22Rv1 (cell line): Measurements from ENCODE around the gene PAPPA.

Experiments used
- H3K27ac ChIP-seq: fragments of 450-650 bp; 2 replicates; pipeline ENCODE4 v1.5.1; 2017
- ZFX ChIP-seq: fragments of 450-650 bp; IDR thresholded peaks from 2 replicates; pipeline ENCODE4 v1.6.1; 2017; ENCODE audit warnings: antibody characterized with exemption, borderline replicate concordance
- TF ChIP-seq, protein P1 (sequence below): fragments of 450-650 bp; IDR thresholded peaks from 2 replicates; pipeline ENCODE4 v1.5.1; 2017; ENCODE audit warnings: mild to moderate bottlenecking

Gene PAPPA

GRCh38 chr9:116323012-116323411 lies 169.4 kb downstream of the PAPPA start:
- TF ChIP-seq ZFX, result no peak
- TF ChIP-seq, protein P1, sequence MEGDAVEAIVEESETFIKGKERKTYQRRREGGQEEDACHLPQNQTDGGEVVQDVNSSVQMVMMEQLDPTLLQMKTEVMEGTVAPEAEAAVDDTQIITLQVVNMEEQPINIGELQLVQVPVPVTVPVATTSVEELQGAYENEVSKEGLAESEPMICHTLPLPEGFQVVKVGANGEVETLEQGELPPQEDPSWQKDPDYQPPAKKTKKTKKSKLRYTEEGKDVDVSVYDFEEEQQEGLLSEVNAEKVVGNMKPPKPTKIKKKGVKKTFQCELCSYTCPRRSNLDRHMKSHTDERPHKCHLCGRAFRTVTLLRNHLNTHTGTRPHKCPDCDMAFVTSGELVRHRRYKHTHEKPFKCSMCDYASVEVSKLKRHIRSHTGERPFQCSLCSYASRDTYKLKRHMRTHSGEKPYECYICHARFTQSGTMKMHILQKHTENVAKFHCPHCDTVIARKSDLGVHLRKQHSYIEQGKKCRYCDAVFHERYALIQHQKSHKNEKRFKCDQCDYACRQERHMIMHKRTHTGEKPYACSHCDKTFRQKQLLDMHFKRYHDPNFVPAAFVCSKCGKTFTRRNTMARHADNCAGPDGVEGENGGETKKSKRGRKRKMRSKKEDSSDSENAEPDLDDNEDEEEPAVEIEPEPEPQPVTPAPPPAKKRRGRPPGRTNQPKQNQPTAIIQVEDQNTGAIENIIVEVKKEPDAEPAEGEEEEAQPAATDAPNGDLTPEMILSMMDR, result no peak
- no peak overlapping the region for H3K27ac ChIP-seq

GRCh38 chr9:116323571-116323970 lies 170.0 kb downstream of the PAPPA start:
- no peak overlapping the region for H3K27ac ChIP-seq
- TF ChIP-seq, protein P1, result no peak
- TF ChIP-seq ZFX, result no peak

DNA sequence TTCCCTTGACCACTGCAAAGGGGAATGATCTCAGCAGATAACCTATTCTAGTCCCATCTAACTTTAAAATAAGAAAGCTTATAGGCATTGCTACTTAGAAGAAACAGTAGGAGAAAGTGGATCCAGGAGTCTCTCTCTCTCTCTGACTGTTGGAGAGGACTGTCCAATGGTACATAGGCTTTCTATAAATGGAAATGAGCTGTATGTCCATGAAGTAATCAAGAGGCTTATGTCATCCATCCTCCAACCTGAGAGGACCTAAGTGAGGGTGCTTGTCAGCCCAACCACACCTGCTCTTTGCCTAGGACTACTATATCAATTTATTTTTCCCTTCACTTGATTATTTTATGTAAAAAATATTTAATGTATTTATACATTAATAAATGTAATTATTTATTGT lies 172.3 kb downstream of the PAPPA start:
- H3K27ac ChIP-seq, result no peak overlapping the region
- no peak for TF ChIP-seq ZFX
- TF ChIP-seq, protein P1, result no peak

DNA sequence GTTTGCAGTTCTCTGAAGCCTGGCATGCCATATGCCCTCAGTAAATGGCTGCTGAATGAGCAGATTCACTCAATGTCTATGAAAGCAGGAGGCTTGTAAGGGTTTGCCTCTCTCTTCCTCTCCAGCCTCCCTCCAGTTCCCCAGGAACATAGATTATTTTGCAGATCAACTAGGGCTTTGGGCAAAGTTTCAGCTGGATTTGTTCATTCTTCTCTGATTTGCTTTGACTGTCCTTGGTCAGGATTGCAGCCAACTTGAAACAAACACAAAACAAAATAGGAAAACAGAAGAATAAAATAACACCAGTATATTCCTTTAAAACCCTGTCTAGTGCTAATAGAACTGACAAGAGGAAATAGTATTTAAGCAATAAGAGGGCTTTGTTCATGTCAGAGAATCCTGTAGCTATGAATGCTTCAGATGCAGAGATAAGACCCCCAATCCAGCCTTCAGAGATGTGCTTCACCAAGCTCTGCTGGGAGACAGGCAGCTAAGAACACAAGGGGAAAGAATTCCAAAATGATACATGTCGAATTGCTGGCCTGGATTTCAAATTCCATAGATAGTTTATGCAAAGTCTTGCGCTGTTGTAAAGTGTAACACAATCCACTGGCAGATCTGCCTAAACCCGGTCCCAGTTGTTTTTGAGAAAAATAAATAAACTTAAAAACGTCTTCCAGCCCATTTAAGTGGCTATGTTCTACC lies 174.3 kb downstream of the PAPPA start:
- H3K27ac ChIP-seq, result no peak overlapping the region
- TF ChIP-seq ZFX, result no peak
- TF ChIP-seq, protein P1, result no peak

DNA sequence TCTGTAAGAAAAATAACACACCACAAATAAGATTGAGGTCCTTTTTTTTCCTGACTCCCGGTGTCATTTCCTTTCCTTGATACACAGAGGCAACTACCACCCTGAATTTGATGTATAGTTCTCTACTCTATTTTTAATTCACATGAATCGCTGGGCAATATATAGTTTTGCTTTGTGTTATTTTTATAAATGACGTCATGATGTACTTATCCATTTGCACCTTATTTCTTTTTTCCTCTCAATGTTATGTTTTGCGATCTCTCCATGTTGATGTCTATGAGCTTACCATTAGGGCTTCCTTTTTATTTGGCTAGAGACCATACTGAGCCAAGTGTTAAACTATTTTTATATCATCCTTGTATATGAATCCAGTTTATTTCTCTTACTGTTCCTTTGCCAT lies 175.9 kb downstream of the PAPPA start:
- H3K27ac ChIP-seq, result no peak overlapping the region
- no peak for TF ChIP-seq ZFX
- TF ChIP-seq, protein P1, result no peak

- no peak overlapping the region for H3K27ac ChIP-seq
Measured at GRCh38 chr9:116331241-116331640, 177.7 kb downstream of the PAPPA start.

GRCh38 chr9:116332090-116332489 lies 178.5 kb downstream of the PAPPA start:
- no peak overlapping the region for H3K27ac ChIP-seq
- no peak for TF ChIP-seq ZFX
- TF ChIP-seq, protein P1, result no peak

More at GRCh38 chr9:116331241-116331640, 177.7 kb downstream of the PAPPA start:
- TF ChIP-seq, protein P1, result no peak
- TF ChIP-seq ZFX, result no peak
